ENCODE results near the gene DENND2A. TPM values are rescaled to one million over a fixed set of nuclear protein-coding genes. Genes with fewer than 3 reads are reported as not detected.
A peak's percentile ranks its signal among the peaks of the same experiment; 100 is the strongest.

DENND2A gene
- polyA plus RNA-seq, 3 donors: not detected

DNA sequence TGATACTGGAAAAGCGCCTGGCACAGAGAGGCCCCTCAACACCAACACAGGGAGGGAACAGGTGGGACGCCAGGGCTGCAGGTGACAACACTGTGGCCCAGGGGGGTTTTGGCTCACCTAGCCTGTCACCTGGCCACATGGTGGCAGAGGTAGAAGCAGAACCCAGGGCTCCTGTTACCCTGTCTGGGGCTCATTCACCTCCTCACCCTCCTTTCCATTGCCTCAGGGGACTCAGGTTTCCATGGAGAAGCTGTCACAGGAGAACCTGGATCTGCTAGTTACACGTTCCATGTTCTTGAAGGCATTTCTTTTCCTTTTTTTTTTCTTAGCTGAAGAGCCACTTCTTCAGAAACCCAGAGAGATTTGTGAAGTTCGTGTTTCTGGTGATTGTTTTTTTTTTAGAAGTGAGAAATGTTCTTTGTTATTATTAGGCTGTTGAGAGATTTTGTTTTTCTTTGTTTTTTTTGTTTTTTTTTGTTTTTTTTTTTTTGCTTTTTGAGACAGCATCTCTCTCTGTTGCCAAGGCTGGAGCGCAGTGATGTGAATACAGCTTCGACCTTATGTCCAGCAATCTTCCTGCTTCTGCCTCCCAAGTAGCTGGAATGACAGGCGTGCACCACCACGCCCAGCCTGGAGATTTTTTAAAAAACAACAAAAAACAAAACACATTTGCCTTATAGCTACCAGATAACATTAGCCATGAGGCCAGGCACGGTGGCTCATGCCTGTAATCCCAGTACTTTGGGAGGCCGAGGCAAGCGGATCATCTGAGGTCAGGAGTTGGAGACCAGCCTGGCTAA is 16.0 kb downstream of the DENND2A start:
- H3K4me1 ChIP-seq (ENCODE audit: control insufficient read depth in 1 of 2, insufficient read depth in 2 of 2, low read length in 2 of 2): no peaks in the 10 kb centered on the region
- H3K4me3 ChIP-seq (replicated peaks in 1 of 3; ENCODE audit: low read depth in 2 of 3, low read length in 3 of 3): no peak overlapping the region
- peaks cover 4% of the 10 kb centered on the region for H3K4me1 Mint-ChIP-seq
- peaks cover 5 to 12% (median 9%) of the 10 kb centered on the region in 3 donors for H3K27me3 Mint-ChIP-seq (ENCODE audit: low read depth in 3 of 3)
- H4K20me1 ChIP-seq (ENCODE audit: insufficient read depth, low read length): no peaks in the 10 kb centered on the region
- intact Hi-C loops (cut with micrococcal nuclease): no loop called here
- 92% methylated on average over 2 of the region's 11 CpGs for WGBS (ENCODE audit: insufficient coverage)
- TF ChIP-seq, protein P1, sequence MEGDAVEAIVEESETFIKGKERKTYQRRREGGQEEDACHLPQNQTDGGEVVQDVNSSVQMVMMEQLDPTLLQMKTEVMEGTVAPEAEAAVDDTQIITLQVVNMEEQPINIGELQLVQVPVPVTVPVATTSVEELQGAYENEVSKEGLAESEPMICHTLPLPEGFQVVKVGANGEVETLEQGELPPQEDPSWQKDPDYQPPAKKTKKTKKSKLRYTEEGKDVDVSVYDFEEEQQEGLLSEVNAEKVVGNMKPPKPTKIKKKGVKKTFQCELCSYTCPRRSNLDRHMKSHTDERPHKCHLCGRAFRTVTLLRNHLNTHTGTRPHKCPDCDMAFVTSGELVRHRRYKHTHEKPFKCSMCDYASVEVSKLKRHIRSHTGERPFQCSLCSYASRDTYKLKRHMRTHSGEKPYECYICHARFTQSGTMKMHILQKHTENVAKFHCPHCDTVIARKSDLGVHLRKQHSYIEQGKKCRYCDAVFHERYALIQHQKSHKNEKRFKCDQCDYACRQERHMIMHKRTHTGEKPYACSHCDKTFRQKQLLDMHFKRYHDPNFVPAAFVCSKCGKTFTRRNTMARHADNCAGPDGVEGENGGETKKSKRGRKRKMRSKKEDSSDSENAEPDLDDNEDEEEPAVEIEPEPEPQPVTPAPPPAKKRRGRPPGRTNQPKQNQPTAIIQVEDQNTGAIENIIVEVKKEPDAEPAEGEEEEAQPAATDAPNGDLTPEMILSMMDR (IDR thresholded peaks at IDR 0.05): no peak
- no peak overlapping the region for H3K4me3 Mint-ChIP-seq
- H3K4me2 ChIP-seq (replicated peaks; ENCODE audit: extremely low read depth, low read length, poor library complexity, severe bottlenecking): no peak overlapping the region
- H3K9me3 Mint-ChIP-seq: peaks cover 0 to 2% (median 0%) of the 10 kb centered on the region in 7 donors
- no peak overlapping the region for H3K27ac ChIP-seq (ENCODE audit: low read depth in 1 of 2, low read length in 2 of 2)
- H3K9me3 ChIP-seq (replicated peaks in 1 of 2; ENCODE audit: control insufficient read depth in 1 of 2, insufficient read depth in 1 of 2, low read length in 2 of 2): no peaks in the 10 kb centered on the region
- DNase-seq: no peak
- H3K9ac ChIP-seq (ENCODE audit: insufficient read depth, low read length, poor library complexity, severe bottlenecking): no peak overlapping the region
- H3K36me3 Mint-ChIP-seq: no peaks in the 10 kb centered on the region
- H3K27ac Mint-ChIP-seq: peak overlapping the region in 1 of 7 donors; percentile 7
- H3K79me2 ChIP-seq (ENCODE audit: insufficient read depth, low read length): no peaks in the 10 kb centered on the region
- H3K36me3 ChIP-seq (replicated peaks in 1 of 2; ENCODE audit: control insufficient read depth in 1 of 2, insufficient read depth in 2 of 2, low read length in 2 of 2): no peaks in the 10 kb centered on the region
- H3K27me3 ChIP-seq (ENCODE audit: control insufficient read depth in 2 of 2, insufficient read depth in 2 of 2, low read length in 2 of 2): peaks cover 0 to 2% of the 10 kb centered on the region in 2 donors
- no peak overlapping the region for H2AFZ ChIP-seq (ENCODE audit: insufficient read depth, low read depth, low read length, poor library complexity, severe bottlenecking)

- Mint-ChIP-seq H3K4me3 (no peak overlapping the region), H3K27ac (peak overlapping the region in 1 of 7 donors; percentile 7), H3K27me3 (ENCODE audit: low read depth in 3 of 3) (peaks cover 5 to 12% (median 7%) of the 10 kb centered on the region in 3 donors), H3K9me3 (peaks cover 0 to 2% (median 0%) of the 10 kb centered on the region in 7 donors), H3K36me3 (no peaks in the 10 kb centered on the region), H3K4me1 (peaks cover 4% of the 10 kb centered on the region)
- no peaks in the 10 kb centered on the region for H3K4me1 ChIP-seq (ENCODE audit: control insufficient read depth in 1 of 2, insufficient read depth in 2 of 2, low read length in 2 of 2)
- H3K36me3 ChIP-seq (replicated peaks in 1 of 2; ENCODE audit: control insufficient read depth in 1 of 2, insufficient read depth in 2 of 2, low read length in 2 of 2): no peaks in the 10 kb centered on the region
- DNase-seq: no peak
- H3K4me3 ChIP-seq (replicated peaks in 1 of 3; ENCODE audit: low read depth in 2 of 3, low read length in 3 of 3): no peak overlapping the region
- no peak overlapping the region for H2AFZ ChIP-seq (ENCODE audit: insufficient read depth, low read depth, low read length, poor library complexity, severe bottlenecking)
- no peak overlapping the region for H3K9ac ChIP-seq (ENCODE audit: insufficient read depth, low read length, poor library complexity, severe bottlenecking)
- TF ChIP-seq, protein P1 (IDR thresholded peaks at IDR 0.05): no peak
- WGBS (ENCODE audit: insufficient coverage): no CpG with 5 or more reads among the region's 6 CpGs
- no peak overlapping the region for H3K4me2 ChIP-seq (replicated peaks; ENCODE audit: extremely low read depth, low read length, poor library complexity, severe bottlenecking)
- no peaks in the 10 kb centered on the region for H3K79me2 ChIP-seq (ENCODE audit: insufficient read depth, low read length)
- peaks cover 0 to 1% of the 10 kb centered on the region in 2 donors for H3K27me3 ChIP-seq (ENCODE audit: control insufficient read depth in 2 of 2, insufficient read depth in 2 of 2, low read length in 2 of 2)
- intact Hi-C loops (cut with micrococcal nuclease): no loop called here
- no peak overlapping the region for H3K27ac ChIP-seq (ENCODE audit: low read depth in 1 of 2, low read length in 2 of 2)
- no peaks in the 10 kb centered on the region for H3K9me3 ChIP-seq (replicated peaks in 1 of 2; ENCODE audit: control insufficient read depth in 1 of 2, insufficient read depth in 1 of 2, low read length in 2 of 2)
- H4K20me1 ChIP-seq (ENCODE audit: insufficient read depth, low read length): no peaks in the 10 kb centered on the region
Measured at GRCh38 chr7:140623980-140624379, 16.6 kb downstream of the DENND2A start.

Measured in CD14-positive monocyte (primary cell).